Left kidney (tissue), 8 donors: Measurements from ENCODE around the gene RNF213. TPM values are rescaled to one million over a fixed set of nuclear protein-coding genes. Genes with fewer than 3 reads are reported as not detected.

Experiments
- DNase-seq: peaks from one replicate; pipeline ENCODE4 v3.0.0-alpha.2; 2013
- long read RNA-seq, 8 donors: transcript quantifications; one replicate each; lab custom pipeline, GENCODE V29; 2026
- polyA plus RNA-seq: library from polyadenylated mRNA; unstranded; fragments of 120-200 nt; gene quantifications from one replicate; pipeline ENCODE4 v1.2.1, GENCODE V29; 2013; ENCODE audit not compliant: insufficient read length

RNF213 gene
- polyA plus RNA-seq, result 99.9 TPM
- long read RNA-seq, donor 1, partial matches to known transcripts, result 14 of 14 reads
- long read RNA-seq, donor 1, other reads (novel, unspliced or antisense), result 0 of 14 reads
- long read RNA-seq, donor 2, full-length matches to known transcripts, result 2 of 2 reads
- long read RNA-seq, donor 2, partial matches to known transcripts, result 0 of 2 reads
- long read RNA-seq, donor 2, other reads (novel, unspliced or antisense), result 0 of 2 reads
- long read RNA-seq, donor 3, result 0 reads
- long read RNA-seq, donor 4, result 0 reads
- long read RNA-seq, donor 5, partial matches to known transcripts, result 9 of 9 reads
- long read RNA-seq, donor 5, other reads (novel, unspliced or antisense), result 0 of 9 reads
- long read RNA-seq, donor 6, full-length matches to known transcripts, result 2 of 7 reads
- long read RNA-seq, donor 6, partial matches to known transcripts, result 5 of 7 reads
- long read RNA-seq, donor 6, other reads (novel, unspliced or antisense), result 0 of 7 reads
- long read RNA-seq, donor 7, full-length matches to known transcripts, result 2 of 11 reads
- long read RNA-seq, donor 7, partial matches to known transcripts, result 9 of 11 reads
- long read RNA-seq, donor 7, other reads (novel, unspliced or antisense), result 0 of 11 reads
- long read RNA-seq, donor 8, result 0 reads

GRCh38 chr17:80260791-80261158 is at the start of gene RNF213:
Gene RNF213, plus strand, starts transcription at chr17:80260852. Its CDS starts 2,830 bp downstream, at chr17:80263682.
- DNase-seq, result peak; percentile 35

- DNase-seq, result no peak
These were observed 48.5 kb upstream of the RNF213 start for GRCh38 chr17:80212109-80212508.

- no peak for DNase-seq
These were observed 48.1 kb upstream of the RNF213 start for GRCh38 chr17:80212511-80212910.

- DNase-seq, result no peak
These were observed 47.5 kb upstream of the RNF213 start for GRCh38 chr17:80212962-80213642.

GRCh38 chr17:80213643-80213975 is 47.0 kb upstream of the RNF213 start:
- DNase-seq, result no peak

GRCh38 chr17:80214012-80214877 is 46.4 kb upstream of the RNF213 start:
- no peak for DNase-seq

GRCh38 chr17:80214878-80215210 is 45.8 kb upstream of the RNF213 start:
- no peak for DNase-seq

GRCh38 chr17:80216473-80217456 is 43.9 kb upstream of the RNF213 start:
- no peak for DNase-seq

- no peak for DNase-seq
These were observed 42.8 kb upstream of the RNF213 start for GRCh38 chr17:80217703-80218362.

GRCh38 chr17:80218391-80218790 is 42.3 kb upstream of the RNF213 start:
- no peak for DNase-seq

GRCh38 chr17:80219013-80219762 is 41.5 kb upstream of the RNF213 start:
- DNase-seq, result peak; percentile 49

- DNase-seq, result no peak
These were observed 40.9 kb upstream of the RNF213 start for GRCh38 chr17:80219763-80220053.

- peak; percentile 64 for DNase-seq
These were observed 40.5 kb upstream of the RNF213 start, which contains the start of the genes SGSH and SLC26A11 for GRCh38 chr17:80220054-80220735. Gene SGSH, minus strand, starts transcription at chr17:80220333. Its CDS starts 20 bp downstream, at chr17:80220313. Gene SLC26A11, plus strand, starts transcription at chr17:80220427. Its CDS starts 1,134 bp downstream, at chr17:80221561.

- DNase-seq, result no peak
These were observed 39.9 kb upstream of the RNF213 start for GRCh38 chr17:80220736-80221215.

GRCh38 chr17:80221351-80222105 is 39.1 kb upstream of the RNF213 start:
- DNase-seq, result no peak

- DNase-seq, result no peak
These were observed 38.1 kb upstream of the RNF213 start for GRCh38 chr17:80222376-80223141.

GRCh38 chr17:80223142-80223815 is 37.4 kb upstream of the RNF213 start:
- DNase-seq, result no peak
